Stomach smooth muscle (tissue), 2 donors: ENCODE data around the gene ZNF688.

ENCODE experiments used
- H3K27ac ChIP-seq: one replicate; pipeline ENCODE4 v1.7.0; 2013; ENCODE audit warnings: mild to moderate bottlenecking, low read length, inconsistent platforms
- H3K27me3 ChIP-seq, 2 donors: one replicate each; pipeline ENCODE4 v1.7.0; 2013; ENCODE audit warnings: low read length in 2 of 2; ENCODE audit not compliant: insufficient read depth in 2 of 2, control insufficient read depth in 1 of 2
- H3K36me3 ChIP-seq, 2 donors: one replicate each; pipeline ENCODE4 v1.7.0; 2013; ENCODE audit warnings: low read length in 2 of 2; ENCODE audit not compliant: control insufficient read depth in 2 of 2, insufficient read depth in 2 of 2
- H3K4me1 ChIP-seq: one replicate; pipeline ENCODE4 v1.7.0; 2013; ENCODE audit warnings: low read length; ENCODE audit not compliant: control insufficient read depth, insufficient read depth
- H3K4me3 ChIP-seq, 2 donors: one replicate each; pipeline ENCODE4 v1.7.0; 2013; ENCODE audit warnings: low read length in 2 of 2
- H3K9ac ChIP-seq, 2 donors: one replicate each; pipeline ENCODE4 v1.7.0; 2013; ENCODE audit warnings: low read length in 2 of 2, mild to moderate bottlenecking in 1 of 2
- H3K9me3 ChIP-seq, 2 donors: one replicate each; pipeline ENCODE4 v1.7.0; 2013; ENCODE audit warnings: low read length in 2 of 2; ENCODE audit not compliant: control insufficient read depth in 2 of 2
- donor health status: healthy.
- donor health status: Pancreatic carcinoma.

The ZNF688 gene

DNA sequence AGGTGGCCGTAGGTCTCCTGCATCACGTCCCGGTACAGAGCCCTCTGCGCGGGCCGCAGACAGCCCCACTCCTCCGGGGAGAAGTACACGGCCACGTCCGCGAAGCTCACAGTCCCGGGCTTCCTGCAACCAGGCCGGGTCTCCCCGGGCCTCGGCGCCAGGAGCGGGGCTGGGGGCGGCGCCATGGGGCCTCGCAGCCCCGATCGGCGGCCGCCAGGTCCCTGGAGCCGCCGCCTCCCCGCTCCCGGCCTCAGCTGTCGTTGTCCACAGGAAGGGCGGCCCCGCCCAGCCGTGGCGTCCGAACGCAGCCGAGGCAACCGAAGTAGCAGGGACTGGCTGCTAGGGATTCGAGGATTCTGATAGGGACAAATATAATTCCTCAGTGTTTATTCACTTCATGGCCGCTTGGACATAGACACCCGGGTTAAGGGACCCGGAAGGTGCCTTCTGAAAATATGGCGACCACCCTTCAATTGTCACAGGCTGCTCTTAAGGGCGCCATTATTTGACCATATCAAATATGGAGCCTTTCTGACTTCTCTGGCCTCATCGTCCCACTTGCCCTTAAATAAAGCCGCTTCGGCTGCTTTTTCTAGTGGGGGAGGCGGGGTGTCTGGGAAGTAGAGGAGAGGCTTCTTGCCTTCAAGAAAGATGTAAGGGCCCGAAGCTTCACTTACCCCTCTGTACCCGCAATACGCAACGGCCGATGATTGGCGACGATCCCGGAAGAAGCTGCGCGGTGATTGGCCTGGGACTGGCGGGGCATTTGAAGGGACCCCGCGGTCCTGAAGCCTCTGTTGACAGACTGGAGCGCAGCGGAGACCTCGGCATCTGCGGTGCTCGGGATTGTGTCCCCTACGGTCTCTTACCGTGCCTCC, at the start of gene ZNF688:
Gene ZNF688 (minus strand): TSS at position 270 of the 878 bp plus-strand sequence. CDS start 85 bp downstream, at position 185.
- peaks cover 19% of the 10 kb centered on the region for H3K4me1 ChIP-seq
- H3K27me3 ChIP-seq, result no peaks in the 10 kb centered on the region
- H3K9me3 ChIP-seq, result no peaks in the 10 kb centered on the region
- peaks cover 0 to 3% of the 10 kb centered on the region in 2 donors for H3K36me3 ChIP-seq
- H3K9ac ChIP-seq, result peak within 1 kb of the TSS; percentile 90 to 96
- peak within 1 kb of the TSS; percentile 94 for H3K27ac ChIP-seq
- H3K4me3 ChIP-seq, result peak within 1 kb of the TSS; percentile 86 to 91

DNA sequence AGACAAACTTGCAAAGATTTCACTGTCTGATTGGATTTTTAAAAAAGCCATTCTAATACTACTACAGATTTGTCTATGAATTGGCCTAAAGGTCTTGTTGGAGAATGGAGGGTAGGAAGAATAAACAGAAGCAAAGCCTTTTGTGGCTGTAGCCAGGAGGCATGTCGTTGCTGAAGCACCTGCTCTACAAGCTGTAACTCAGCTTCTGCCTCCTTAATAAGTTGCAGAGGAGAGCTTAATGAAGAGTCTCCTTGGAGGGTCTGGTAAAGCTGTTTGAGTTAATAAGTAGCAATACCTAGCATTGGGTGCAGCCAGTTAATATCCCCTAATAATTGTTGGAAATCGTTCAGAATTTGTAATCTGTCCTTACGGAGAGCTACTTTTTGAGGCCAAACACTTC, 48.7 kb upstream of the ZNF688 start:
- H3K4me1 ChIP-seq, result no peaks in the 10 kb centered on the region
- H3K27ac ChIP-seq, result no peak overlapping the region
- no peak overlapping the region for H3K9ac ChIP-seq
- H3K36me3 ChIP-seq, result no peaks in the 10 kb centered on the region
- no peaks in the 10 kb centered on the region for H3K9me3 ChIP-seq
- no peak overlapping the region for H3K4me3 ChIP-seq
- peaks cover 0 to 2% of the 10 kb centered on the region in 2 donors for H3K27me3 ChIP-seq

DNA sequence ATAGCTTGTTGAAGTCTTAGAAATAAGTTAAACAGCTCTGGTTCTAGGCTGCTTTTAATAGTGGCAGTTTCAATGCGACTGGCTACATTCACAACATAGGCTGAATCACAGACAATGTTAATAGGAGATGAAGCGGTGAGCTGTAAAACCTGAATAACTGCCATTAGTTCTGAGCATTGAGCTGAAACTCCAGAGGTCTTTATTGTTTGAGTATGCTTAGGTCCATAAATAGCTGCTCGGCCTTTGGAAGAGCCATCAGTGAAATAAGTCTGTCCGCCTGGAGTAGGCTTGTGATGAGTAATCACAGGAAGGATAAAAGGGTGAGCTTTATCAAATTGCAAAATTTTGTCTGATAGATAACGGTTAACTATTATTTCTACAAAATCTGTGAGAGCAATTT, 48.1 kb upstream of the ZNF688 start:
- no peak overlapping the region for H3K4me3 ChIP-seq
- H3K27me3 ChIP-seq, result peaks cover 0 to 2% of the 10 kb centered on the region in 2 donors
- no peak overlapping the region for H3K27ac ChIP-seq
- no peaks in the 10 kb centered on the region for H3K9me3 ChIP-seq
- no peaks in the 10 kb centered on the region for H3K36me3 ChIP-seq
- H3K9ac ChIP-seq, result no peak overlapping the region
- H3K4me1 ChIP-seq, result no peaks in the 10 kb centered on the region

DNA sequence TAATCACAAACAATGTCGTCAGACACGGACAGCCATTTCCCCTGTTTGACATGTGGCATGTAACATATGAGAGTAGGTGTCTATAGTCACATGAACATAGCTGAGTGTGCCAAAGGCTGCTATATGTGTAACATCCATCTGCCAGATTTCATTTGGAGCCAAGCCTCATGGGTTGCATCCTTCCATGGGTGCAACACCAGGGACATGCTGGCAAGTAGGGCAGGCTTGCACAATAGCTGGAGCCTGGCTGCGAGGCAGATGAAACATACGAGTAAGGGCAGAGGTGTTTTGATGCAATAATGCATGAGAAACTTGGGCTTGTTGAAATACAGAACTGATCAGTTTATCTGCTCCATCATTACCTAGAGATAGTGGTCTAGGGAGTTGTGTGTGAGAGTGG, 47.7 kb upstream of the ZNF688 start:
- Histone ChIP-seq H3K27me3 (no peaks in the 10 kb centered on the region), H3K27ac (no peak overlapping the region), H3K9ac (no peak overlapping the region), H3K4me1 (no peaks in the 10 kb centered on the region), H3K9me3 (no peaks in the 10 kb centered on the region), H3K4me3 (no peak overlapping the region), H3K36me3 (no peaks in the 10 kb centered on the region)

DNA sequence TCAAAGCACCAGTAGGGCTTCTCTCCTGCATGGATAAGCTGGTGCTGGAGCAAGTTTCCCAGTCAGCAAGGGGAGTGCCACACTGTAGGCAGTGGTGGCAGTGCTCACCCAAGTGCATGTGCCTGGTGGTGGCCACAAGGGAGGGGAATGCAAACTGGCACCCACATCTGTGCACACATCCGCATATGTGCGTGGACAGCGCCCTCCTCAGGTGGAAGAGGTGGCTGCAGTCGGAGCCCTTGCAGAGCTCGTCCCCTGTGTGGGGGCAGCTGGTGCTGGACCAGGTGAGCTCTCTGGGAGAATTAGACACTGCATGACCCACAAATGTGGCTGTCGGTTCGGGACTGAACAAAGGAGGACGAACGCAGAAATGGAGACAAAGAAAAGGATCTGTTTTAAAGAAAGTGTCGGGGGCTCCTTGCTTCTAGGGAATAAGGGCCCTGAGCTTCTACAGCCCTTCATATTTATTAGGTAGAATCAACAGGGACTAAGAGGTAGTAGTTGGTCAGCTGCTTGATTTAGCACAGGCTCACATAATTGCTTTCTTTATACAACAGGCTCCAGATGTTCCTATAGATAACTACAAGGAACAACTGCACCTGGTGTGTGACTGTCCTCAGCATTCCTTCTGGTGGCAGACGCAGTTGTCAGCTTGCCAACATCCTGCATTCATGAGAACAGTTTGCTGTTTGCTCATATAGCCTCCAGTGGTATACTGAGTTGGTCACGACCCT, 44.0 kb upstream of the ZNF688 start:
- H3K4me1 ChIP-seq, result no peaks in the 10 kb centered on the region
- no peak overlapping the region for H3K4me3 ChIP-seq
- H3K9ac ChIP-seq, result no peak overlapping the region
- H3K27me3 ChIP-seq, result no peaks in the 10 kb centered on the region
- no peak overlapping the region for H3K27ac ChIP-seq
- H3K36me3 ChIP-seq, result no peaks in the 10 kb centered on the region
- no peaks in the 10 kb centered on the region for H3K9me3 ChIP-seq

DNA sequence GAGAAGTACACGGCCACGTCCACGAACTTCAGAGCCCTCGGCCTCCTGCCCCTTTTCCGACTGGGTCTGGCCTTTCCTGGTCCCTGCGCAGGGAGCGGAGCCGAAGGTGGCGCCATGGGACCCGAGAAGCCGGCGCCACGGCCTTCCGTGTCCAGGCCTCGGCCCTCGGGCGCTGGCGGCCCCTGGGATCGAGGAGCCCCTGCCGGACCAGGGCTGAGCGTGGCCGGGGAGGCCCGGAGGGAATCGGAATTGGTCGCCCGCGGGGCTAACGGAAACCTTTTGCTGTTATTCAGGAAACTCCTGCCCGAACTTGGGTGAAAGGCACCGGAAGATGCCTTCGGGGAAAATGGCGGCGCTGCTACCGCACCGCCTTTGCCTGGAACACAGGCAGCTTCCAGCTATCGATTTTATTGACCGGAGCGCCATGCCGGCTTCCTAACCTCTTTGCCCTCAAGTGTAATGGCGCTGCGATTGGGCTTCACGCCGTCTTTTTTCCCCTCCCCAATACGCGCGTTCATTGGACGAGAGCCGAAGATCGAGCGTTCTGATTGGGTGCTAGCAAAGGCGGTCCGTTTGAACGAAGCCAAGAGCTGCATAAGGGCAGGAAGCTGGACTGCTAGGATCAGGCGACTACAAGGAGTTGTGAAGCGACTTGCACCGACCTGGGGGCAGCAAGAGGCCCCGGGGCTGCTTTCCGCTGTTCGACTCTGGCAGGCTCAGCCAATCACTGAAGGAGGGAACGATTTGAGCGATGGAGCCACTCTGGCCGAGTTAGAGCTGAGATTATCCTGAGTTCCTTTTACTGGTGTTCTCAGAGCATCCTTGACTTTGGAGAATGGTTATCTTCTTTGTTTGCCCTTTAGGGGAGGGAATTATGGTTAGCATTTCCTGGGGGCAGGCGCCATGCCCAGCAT, 38.7 kb upstream of the ZNF688 start, which contains the start of gene ZNF689:
Gene ZNF689 (minus strand): TSS at position 464 of the 914 bp plus-strand sequence. CDS start 348 bp downstream, at position 116.
- Histone ChIP-seq H3K27me3 (no peaks in the 10 kb centered on the region), H3K9me3 (no peaks in the 10 kb centered on the region), H3K4me1 (peaks cover 9% of the 10 kb centered on the region), H3K9ac (peak within 1 kb of the TSS; percentile 87 to 99), H3K4me3 (peak within 1 kb of the TSS; percentile 81 to 95), H3K27ac (peak within 1 kb of the TSS; percentile 95), H3K36me3 (peaks cover 4 to 10% of the 10 kb centered on the region in 2 donors)

DNA sequence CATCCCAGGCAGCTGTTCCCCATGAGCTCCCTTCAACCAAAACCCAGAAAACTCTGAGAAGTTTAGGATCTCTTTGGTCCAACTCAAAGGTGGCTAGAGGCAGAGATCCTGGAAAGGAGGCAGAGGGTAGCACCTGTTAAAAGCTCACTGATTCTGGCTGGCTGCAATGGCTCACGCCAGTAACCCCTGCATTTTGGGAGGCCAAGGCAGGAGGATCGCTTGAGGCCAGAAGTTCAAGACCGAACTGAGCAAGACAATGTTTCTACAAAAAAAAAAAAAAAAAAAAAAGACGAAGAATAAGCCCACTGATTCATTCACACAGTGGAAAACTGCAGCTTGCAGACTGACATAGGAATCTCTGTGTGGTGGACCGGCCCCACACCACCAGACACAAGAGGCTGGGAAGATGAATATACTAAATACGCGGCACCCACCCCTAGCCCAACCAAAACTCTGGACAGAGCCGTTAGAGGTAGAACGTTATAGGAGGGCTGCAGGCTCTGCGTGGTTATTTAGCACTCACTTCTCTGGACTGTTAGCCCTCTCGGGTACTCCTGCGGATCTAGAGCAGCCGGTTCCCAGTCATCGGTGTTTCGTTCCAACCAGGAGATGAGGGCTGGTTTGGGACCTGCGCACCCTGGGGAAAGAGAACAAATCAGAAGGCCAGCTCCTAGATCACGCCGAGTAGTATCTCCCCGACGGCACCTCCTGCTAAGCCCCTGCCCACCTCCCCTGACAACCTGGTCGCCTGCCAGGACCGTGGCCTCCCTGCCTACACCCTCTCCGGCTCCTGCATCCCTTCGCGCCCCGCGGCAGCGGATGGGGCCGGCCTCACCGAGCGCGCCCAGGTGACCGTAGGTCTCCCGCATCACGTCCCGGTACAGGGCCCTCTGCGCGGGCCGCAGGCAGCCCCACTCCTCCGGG, 37.8 kb upstream of the ZNF688 start:
- Histone ChIP-seq H3K4me1 (peaks cover 9% of the 10 kb centered on the region), H3K27ac (peak overlapping the region; percentile 95), H3K4me3 (peak overlapping the region; percentile 81 to 95), H3K36me3 (peaks cover 11 to 15% of the 10 kb centered on the region in 2 donors), H3K9me3 (no peaks in the 10 kb centered on the region), H3K27me3 (no peaks in the 10 kb centered on the region), H3K9ac (peak overlapping the region; percentile 87 to 99)

DNA sequence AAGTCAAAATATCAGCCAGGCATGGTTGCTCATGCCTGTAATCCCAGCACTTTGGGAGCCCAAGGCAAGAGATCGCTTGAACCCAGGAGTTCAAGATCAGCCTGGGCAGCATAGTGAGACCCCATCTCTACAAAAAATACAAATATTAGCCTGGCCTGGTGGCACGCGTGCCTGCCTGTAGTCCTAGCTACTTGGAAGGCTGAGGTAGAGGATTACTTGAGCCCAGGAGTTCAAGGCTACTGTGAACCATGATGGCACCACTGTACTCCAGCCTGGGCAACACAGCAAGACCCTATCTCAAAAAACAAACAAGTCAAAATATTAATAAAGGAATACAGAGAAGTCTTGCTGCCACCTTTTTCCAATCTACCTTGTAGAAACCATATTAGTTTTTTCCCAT, 34.5 kb upstream of the ZNF688 start:
- Histone ChIP-seq H3K27me3 (no peaks in the 10 kb centered on the region), H3K9me3 (peaks cover 0 to 1% of the 10 kb centered on the region in 2 donors), H3K4me3 (no peak overlapping the region), H3K27ac (no peak overlapping the region), H3K4me1 (peaks cover 9% of the 10 kb centered on the region), H3K9ac (no peak overlapping the region), H3K36me3 (peaks cover 29 to 34% of the 10 kb centered on the region in 2 donors)

DNA sequence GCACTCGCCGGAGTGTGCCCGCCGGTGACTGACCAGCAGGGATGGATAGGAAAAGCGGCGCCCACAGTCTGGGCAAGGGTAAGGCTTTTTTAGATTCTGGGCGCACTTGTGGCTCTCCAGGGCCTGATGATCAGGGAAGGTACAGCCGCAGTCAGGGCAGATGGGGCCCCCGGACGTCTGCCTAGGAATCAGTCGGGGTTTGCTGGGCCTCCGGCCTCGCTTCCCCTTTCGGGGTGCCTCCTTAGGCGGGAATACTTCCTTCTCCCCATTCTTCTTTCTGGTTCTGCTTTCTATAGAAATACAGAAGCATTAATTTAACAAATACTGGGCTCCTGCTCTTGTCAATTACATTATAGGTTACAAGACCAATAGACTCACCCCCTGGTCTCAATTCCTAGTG, 33.6 kb upstream of the ZNF688 start:
- H3K9ac ChIP-seq, result no peak overlapping the region
- no peak overlapping the region for H3K27ac ChIP-seq
- peaks cover 0 to 2% of the 10 kb centered on the region in 2 donors for H3K9me3 ChIP-seq
- H3K4me1 ChIP-seq, result peaks cover 9% of the 10 kb centered on the region
- peaks cover 29 to 34% of the 10 kb centered on the region in 2 donors for H3K36me3 ChIP-seq
- H3K27me3 ChIP-seq, result no peaks in the 10 kb centered on the region
- no peak overlapping the region for H3K4me3 ChIP-seq
